HCT116 (cell line): ENCODE measurements around the gene FUT9. TPM values are rescaled to one million over a fixed set of nuclear protein-coding genes. Genes with fewer than 3 reads are reported as not detected.

Experiments
- ATAC-seq: fragments of 200-7000 bp; cut with Tn5 transposase; 2 replicates; pipeline ENCODE4 v1.9.1; 2020; ENCODE audit warnings: mild to moderate bottlenecking, moderate library complexity
- BruUV-seq: library from RNA; stranded (reverse); fragments of 400-500 nt; replicated peaks from 2 replicates; lab custom pipeline; 2021; lab: Mats Ljungman, UMichigan
- CTCF ChIA-PET: fragments of 300-600 bp; sonication (Branson Sonifier 250); formaldehyde crosslinking; loops from one replicate; lab custom pipeline; 2021; ENCODE audit warnings: antibody characterized with exemption; lab: Charles Lee
- POLR2A ChIA-PET: fragments of 300-600, 350-600 bp; sonication (Branson Sonifier 250); formaldehyde crosslinking; loops from one replicate; lab custom pipeline; 2021; ENCODE audit warnings: antibody characterized with exemption; lab: Charles Lee
- RAD21 ChIA-PET, 2 experiments: fragments of 300-600 bp; sonication (Branson Sonifier 250); formaldehyde crosslinking; loops; one replicate each; lab custom pipeline; 2023; ENCODE audit warnings: low total read pairs in 2 of 2; ENCODE audit not compliant: uncharacterized antibody in 2 of 2, unreplicated experiment in 2 of 2, low non-redundant PET in 1 of 2; lab: Charles Lee
- DNase-seq: peaks from one replicate; pipeline ENCODE4 v3.0.0-alpha.2; 2010; ENCODE audit warnings: low read depth, low spot score
- H2AFZ ChIP-seq: fragments of 200-600 bp; shearing (Covaris generic), sonication (generic); 2 replicates; pipeline ENCODE4 v1.6.1; 2017; ENCODE audit warnings: low read depth, mixed run types, mixed read lengths, antibody characterized with exemption, low read length; ENCODE audit not compliant: poor library complexity, severe bottlenecking
- H3K27ac ChIP-seq: 2 replicates; pipeline ENCODE4 v1.5.1; 2012; ENCODE audit warnings: low read depth, low read length
- H3K27me3 ChIP-seq: fragments of 200-600 bp; sonication (generic); 2 replicates; pipeline ENCODE4 v1.6.1; 2016; ENCODE audit warnings: mixed run types, low read length, mixed read lengths; ENCODE audit not compliant: insufficient read depth
- H3K36me3 ChIP-seq, 2 experiments: fragments of 200-500 bp in 1 of 2; fragments of 200-600 bp in 1 of 2; sonication (Bioruptor generic) in 1 of 2; sonication (generic) in 1 of 2; 2 replicates each; pipeline versions ENCODE4 v1.5.1 to v1.6.1; 2014 to 2016; ENCODE audit warnings: low read length in 2 of 2, inconsistent platforms in 1 of 2, mixed read lengths in 1 of 2, mixed run types in 1 of 2; ENCODE audit not compliant: insufficient read depth in 2 of 2, control insufficient read depth in 1 of 2
- H3K4me1 ChIP-seq, 2 experiments: fragments of 200-600 bp in 1 of 2; sonication (generic) in 1 of 2; 2 replicates each; pipeline versions ENCODE4 v1.5.1 to v1.6.1; 2012 to 2017; ENCODE audit warnings: low read length in 2 of 2, inconsistent platforms in 1 of 2, mild to moderate bottlenecking in 1 of 2, mixed read lengths in 1 of 2, mixed run types in 1 of 2, moderate library complexity in 1 of 2; ENCODE audit not compliant: insufficient read depth in 2 of 2, control insufficient read depth in 1 of 2
- H3K4me2 ChIP-seq: fragments of 200-600 bp; sonication (generic); 2 replicates; pipeline ENCODE4 v1.6.1; 2017; ENCODE audit warnings: mixed run types, low read length, mixed read lengths
- H3K4me3 ChIP-seq, 2 experiments: fragments of 200-600 bp in 1 of 2; sonication (generic) in 1 of 2; replicated peaks in 1 of 2; 2 replicates each; pipeline ENCODE4 v1.5.1; 2011 to 2016; ENCODE audit warnings: low read length in 2 of 2, control low read depth in 1 of 2, low read depth in 1 of 2, mild to moderate bottlenecking in 1 of 2, mixed read lengths in 1 of 2, mixed run types in 1 of 2
- H3K79me2 ChIP-seq: fragments of 200-600 bp; sonication (generic); 2 replicates; pipeline ENCODE4 v1.6.1; 2017; ENCODE audit warnings: mild to moderate bottlenecking, mixed run types, low read length, moderate library complexity, mixed read lengths; ENCODE audit not compliant: insufficient read depth
- H3K9ac ChIP-seq: fragments of 200-600 bp; sonication (generic); 2 replicates; pipeline ENCODE4 v1.6.1; 2016; ENCODE audit warnings: low read length, mixed read lengths
- H3K9me2 ChIP-seq: fragments of 200-600 bp; sonication (generic), shearing (Covaris generic); 2 replicates; pipeline ENCODE4 v1.6.1; 2017; ENCODE audit warnings: mixed run types, mild to moderate bottlenecking, moderate library complexity; ENCODE audit not compliant: insufficient read depth
- H3K9me3 ChIP-seq, 2 experiments: fragments of 200-500 bp in 1 of 2; fragments of 200-600 bp in 1 of 2; sonication (Bioruptor generic) in 1 of 2; sonication (generic) in 1 of 2; 2 replicates each; pipeline ENCODE4 v1.6.1; 2014 to 2017; ENCODE audit warnings: low read length in 2 of 2, mixed read lengths in 2 of 2, inconsistent platforms in 1 of 2, low read depth in 1 of 2, mild to moderate bottlenecking in 1 of 2, mixed run types in 1 of 2, moderate library complexity in 1 of 2; ENCODE audit not compliant: control insufficient read depth in 1 of 2, insufficient read depth in 1 of 2
- H4K20me1 ChIP-seq: fragments of 200-600 bp; sonication (generic), shearing (Covaris generic); 2 replicates; pipeline ENCODE4 v1.6.1; 2017; ENCODE audit warnings: mixed run types, mild to moderate bottlenecking, moderate library complexity; ENCODE audit not compliant: insufficient read depth
- ATF3 ChIP-seq: IDR thresholded peaks from 2 replicates; pipeline ENCODE4 v1.6.1; 2012
- ELF1 ChIP-seq: IDR thresholded peaks from 2 replicates; pipeline ENCODE4 v1.6.1; 2012; ENCODE audit warnings: low read depth, borderline replicate concordance
- EZH2 ChIP-seq: fragments of 200-600 bp; sonication (generic); IDR thresholded peaks from 2 replicates; pipeline ENCODE4 v1.6.1; 2017; ENCODE audit warnings: antibody characterized with exemption, mixed run types
- POLR2A ChIP-seq: IDR thresholded peaks from 2 replicates; pipeline ENCODE4 v1.7.0; 2011; ENCODE audit warnings: borderline replicate concordance; ENCODE audit not compliant: insufficient read depth, insufficient read length; ENCODE audit errors: extremely low read depth
- POLR2AphosphoS5 ChIP-seq: IDR thresholded peaks from 2 replicates; pipeline ENCODE4 v1.6.1; 2011; ENCODE audit warnings: mild to moderate bottlenecking, low read depth, low read length, moderate library complexity
- RAD21 ChIP-seq: IDR thresholded peaks from 2 replicates; pipeline ENCODE4 v1.6.1; 2012; ENCODE audit warnings: low read depth, mild to moderate bottlenecking
- ZBTB33 ChIP-seq: IDR thresholded peaks from 2 replicates; pipeline ENCODE4 v1.6.1; 2011; ENCODE audit warnings: mild to moderate bottlenecking, low read length, moderate library complexity; ENCODE audit not compliant: insufficient replicate concordance; ENCODE audit errors: extremely low read depth
- intact Hi-C: fragments of 100-400 bp; cut with micrococcal nuclease; formaldehyde crosslinking; loops from 2 replicates; pipeline ENCODE4 v1.10.0; 2022
- total RNA-seq: library from RNA; stranded (reverse); gene quantifications from one replicate; pipeline ENCODE4 v1.2.1, GENCODE V29; 2021; ENCODE audit not compliant: unreplicated experiment

Gene FUT9
- total RNA-seq, 1 experiment from 2014 or later: not detected

GRCh38 chr6:96104910-96105309, 89.1 kb downstream of the FUT9 start (continued):
- no peak for TF ChIP-seq EZH2

GRCh38 chr6:96110878-96111277, 95.1 kb downstream of the FUT9 start:
- H3K9ac ChIP-seq: no peak overlapping the region
- intact Hi-C loops: no loop called here
- H3K9me2 ChIP-seq: no peaks in the 10 kb centered on the region
- H3K4me1 ChIP-seq: no peaks in the 10 kb centered on the region
- no TSS peak for BruUV-seq
- H3K79me2 ChIP-seq: no peaks in the 10 kb centered on the region
- DNase-seq: no peak
- no peaks in the 10 kb centered on the region for H4K20me1 ChIP-seq
- POLR2A ChIA-PET: no interaction called here
- CTCF ChIA-PET: no interaction called here
- H3K4me2 ChIP-seq: no peak overlapping the region
- no peaks in the 10 kb centered on the region for H3K36me3 ChIP-seq
- RAD21 ChIA-PET: no interaction called here
- TF ChIP-seq POLR2A (no peak), RAD21 (no peak), ATF3 (no peak), POLR2AphosphoS5 (no peak), ELF1 (no peak), EZH2 (no peak), ZBTB33 (no peak)
- TF ChIP-seq, all 23 proteins: peak for 0
- H3K9me3 ChIP-seq: no peaks in the 10 kb centered on the region
- no peak for ATAC-seq
- no peak overlapping the region for H2AFZ ChIP-seq
- no peaks in the 10 kb centered on the region for H3K27me3 ChIP-seq
- H3K4me3 ChIP-seq: no peak overlapping the region
- H3K27ac ChIP-seq: no peak overlapping the region
